Stimulated activated CD8-positive, alpha-beta memory T cell treated with anti-CD3 and anti-CD28 coated beads, Interleukin-4, amount 100 ng/mL, for 48 hours (primary cell): Measurements from ENCODE around the gene ISM1.
A peak's percentile ranks its signal among the peaks of the same experiment; 100 is the strongest.
"Not testable (repeated sequence)": the region's sequence is repeated elsewhere in the genome, so short reads cannot be mapped to it uniquely, and the experiment has no call there.

ENCODE experiments used
- DNase-seq: peaks from one replicate; pipeline ENCODE4 v3.0.0-alpha.2; 2020

The ISM1 gene

DNA sequence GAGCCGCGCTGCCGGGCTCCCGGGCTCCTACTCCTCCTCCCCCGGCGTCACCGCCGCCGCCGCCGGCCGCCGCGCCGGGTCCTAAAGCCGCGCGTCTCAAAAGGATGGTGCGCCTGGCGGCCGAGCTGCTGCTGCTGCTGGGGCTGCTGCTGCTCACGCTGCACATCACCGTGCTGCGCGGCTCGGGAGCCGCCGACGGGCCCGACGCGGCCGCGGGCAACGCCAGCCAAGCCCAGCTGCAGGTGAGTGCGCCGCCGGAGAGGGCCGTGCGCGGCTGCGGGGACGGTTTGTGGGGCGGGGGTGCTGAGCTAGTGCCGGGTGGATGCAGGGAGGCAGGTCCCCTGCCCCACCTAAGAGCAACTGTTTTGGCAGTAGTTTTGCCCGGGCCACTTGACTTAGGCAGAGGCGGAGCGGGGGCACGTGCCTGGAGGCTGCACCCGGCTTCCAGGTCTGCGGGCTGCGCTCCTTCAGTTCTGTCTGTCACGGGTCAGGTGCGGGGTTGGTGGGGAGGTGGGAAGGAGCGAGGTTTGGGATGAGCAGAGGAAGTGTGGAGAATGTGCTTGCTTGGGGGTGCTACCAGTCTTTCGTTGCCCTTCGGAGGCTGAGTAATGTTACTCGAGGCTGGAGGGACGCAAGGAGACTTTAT, 722 bp downstream of the ISM1 start:
- peak; percentile 72 for DNase-seq

DNA sequence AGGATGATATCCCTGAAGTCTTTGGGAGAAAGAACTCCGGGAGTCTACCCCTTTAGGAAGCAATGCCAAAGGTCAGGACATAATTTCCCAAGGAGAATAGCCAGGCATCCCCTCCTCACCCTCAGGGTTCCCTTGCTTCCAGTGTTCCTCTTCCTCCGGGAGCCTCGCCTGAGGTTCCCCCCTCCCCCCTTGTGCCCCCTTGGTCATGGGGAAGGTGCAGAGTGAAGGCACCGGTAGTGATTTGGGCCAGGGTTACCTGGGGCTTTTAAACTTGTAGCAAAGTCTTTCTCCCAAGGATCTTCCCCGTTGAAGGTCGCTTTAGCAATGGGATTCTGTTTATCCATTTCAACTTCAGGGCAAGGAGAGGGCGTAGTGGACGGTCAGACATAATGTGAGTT, 1.2 kb downstream of the ISM1 start:
- no peak for DNase-seq

DNA sequence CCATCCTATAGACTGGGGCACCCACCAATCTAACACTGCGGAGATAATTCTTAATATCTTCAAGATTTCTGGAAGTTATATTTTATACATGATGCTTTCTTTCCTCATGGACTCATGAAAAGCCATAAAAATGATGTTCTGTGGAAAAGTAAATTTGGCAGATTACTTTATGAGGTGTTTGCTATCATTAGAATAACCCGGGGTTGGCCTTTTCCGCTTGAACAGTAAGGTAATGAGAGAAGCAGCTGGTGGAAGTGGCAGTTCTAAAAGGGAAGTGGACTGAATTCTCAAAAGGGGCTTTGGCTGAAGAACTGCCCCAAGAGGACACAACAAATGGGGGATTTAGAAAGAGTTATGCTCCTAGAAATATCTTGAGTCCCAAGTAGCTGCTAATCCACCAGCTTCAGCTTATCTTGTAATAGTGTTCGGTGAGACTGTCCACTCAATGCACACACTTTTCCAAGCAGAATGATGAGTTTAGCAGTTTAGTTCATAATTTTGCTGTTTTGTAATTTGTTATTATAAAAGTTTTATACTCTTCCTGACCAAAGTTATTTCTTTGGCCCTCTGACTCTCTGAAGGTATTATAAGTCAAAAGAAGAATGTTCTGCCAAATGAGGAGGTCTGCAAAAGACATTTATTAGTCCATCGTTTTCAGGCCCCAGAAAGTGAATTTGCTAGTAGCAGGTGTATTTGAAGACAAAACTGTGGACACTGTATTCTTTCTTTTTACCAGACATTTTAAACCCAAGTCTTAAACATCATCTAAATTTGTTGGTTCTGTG, 2.9 kb downstream of the ISM1 start:
- DNase-seq: no peak

DNA sequence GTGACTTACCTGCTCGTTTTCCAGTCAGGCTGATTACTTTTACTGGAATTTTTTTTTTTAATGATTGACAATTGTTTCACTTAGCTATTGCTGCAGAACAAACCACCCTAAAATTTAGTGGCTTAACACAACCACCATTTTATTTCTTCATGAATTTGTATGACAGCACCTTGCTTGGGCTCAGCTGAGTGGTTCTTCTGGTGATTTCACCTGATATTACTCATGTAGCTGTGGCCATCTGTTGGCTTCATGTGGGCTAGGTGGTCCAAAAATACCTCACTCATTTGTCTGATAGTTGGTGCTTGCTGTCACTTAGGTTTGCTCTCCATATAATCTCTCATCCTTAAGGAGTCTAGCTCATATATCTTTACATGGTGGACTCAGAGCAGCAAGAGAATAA, 5.3 kb downstream of the ISM1 start:
- DNase-seq: no peak

DNA sequence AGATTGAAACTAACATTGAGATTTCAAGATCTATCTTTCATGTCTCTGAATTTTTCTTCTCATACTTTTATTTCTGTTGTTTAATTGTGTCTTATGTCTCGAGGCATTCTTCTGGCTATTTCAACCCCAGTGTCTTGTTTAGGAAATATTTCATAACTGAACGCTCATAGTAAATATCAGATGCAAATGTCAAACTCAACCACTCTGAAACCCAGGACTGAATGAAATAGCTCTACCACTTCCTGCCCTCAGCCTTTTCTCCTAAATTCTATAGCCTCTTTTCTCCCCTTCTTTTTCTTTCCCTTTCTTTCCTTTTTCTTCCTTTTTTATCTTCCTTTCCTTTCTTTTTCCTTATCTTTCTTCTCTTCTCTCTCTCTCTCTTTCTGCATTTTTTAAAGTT, 7.7 kb downstream of the ISM1 start:
- no peak for DNase-seq

DNA sequence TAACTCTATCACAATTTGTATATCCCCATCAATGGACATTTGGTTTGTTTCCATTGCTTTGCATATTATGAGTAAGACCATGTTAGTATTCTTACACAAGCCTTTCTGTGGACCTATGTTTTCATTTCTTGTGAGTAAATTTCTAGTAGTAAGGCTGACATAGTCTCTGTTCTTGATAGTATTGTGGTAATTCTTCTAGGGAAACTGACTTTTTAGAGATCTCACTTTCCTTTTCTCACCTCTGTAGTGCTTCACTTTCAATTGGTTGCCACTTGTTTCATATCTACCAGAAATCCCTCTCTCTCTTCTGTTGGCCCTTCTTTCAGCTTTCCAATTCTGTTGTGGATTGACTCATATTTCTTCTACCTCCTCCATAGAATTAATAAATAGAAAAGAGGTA, 8.5 kb downstream of the ISM1 start:
- no peak for DNase-seq

DNA sequence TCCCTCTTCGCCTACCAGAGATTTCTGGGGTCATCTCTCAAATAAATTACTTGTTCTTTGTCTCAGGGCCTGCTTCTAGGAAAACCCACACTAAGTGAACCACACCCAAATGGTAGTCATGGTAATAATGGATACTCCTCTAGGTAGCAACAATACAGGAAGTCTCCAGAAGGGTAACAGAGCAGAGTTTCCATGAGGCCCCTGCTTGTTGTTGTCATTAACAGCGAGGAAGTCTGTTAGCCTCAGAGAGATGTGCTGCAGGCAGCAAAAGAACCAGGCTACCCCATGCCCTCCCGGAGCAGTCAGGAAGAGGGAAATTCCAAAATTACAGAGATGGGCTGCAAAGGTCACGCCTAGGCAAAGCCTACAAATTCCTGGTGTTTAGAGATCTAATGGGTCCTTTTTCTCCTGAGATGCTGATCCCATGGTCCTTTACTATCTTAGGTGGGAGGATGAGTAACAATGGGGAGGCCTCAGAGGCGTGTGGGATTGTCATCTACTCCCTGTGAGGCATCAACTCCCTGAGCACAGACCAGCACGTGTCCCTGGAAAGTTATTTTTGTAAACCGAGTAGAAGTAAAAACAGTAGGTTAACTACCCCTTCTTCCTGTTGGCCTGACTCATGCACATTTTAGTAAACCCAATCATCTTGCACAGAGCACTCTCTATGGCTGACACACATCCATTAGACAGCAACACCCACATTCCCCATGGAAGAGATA, 10.1 kb downstream of the ISM1 start:
- peak; percentile 38 for DNase-seq

DNA sequence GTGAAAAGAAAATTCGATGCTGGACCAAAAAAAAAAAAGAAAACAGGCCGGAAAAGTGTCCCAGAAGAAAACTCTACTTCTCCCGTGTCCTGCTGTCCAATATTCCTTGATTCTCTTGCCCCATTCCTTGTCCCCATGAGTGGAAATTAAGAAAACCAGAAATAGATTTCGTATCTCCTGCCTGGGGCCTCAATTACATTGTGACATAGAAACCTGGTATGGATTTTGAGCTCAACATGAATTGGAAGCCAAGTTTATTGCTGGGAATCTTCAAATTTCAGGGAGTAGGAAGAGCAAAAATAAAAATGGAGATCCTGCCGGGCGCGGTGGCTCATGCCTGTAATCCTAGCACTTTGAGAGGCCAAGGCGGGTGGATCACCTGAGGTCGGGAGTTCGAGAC, 11.9 kb downstream of the ISM1 start:
- DNase-seq: no peak

DNA sequence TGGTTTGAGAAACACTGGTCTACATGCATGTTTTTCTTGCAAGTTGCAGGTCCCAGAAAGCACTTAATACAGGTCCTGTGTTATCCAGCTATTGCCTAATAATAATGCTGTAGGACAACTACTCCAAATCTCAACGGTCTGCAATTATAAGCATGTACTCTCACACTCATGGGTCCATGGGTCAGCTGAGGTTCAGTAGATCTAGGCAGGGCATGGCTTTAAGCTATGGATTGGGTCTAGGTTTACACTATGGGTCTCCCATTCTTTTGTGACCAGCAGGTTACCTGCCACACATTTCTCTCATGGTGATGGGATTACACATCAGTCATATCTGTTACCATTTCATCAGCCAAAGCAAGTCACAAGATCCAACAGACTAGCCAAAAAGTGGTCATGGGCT, 13.9 kb downstream of the ISM1 start:
- no peak for DNase-seq

DNA sequence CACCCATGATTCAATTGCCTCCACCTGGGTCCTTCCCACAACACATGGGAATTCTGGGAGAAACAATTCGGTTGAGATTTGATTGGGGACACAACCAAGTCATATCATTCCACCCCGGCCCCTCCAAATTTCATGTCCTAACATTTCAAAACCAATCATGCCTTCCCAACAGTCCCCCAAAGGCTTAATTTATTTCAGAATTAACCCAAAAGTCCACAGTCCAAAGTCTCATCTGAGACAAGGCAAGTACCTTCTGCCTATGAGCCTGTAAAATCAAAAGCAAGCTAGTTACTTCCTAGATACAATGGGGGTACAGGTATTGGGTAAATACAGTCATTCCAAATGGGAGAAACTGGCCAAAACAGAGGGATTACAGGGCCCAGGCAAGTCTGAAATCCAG, 15.3 kb downstream of the ISM1 start:
- DNase-seq: not testable (repeated sequence)

DNA sequence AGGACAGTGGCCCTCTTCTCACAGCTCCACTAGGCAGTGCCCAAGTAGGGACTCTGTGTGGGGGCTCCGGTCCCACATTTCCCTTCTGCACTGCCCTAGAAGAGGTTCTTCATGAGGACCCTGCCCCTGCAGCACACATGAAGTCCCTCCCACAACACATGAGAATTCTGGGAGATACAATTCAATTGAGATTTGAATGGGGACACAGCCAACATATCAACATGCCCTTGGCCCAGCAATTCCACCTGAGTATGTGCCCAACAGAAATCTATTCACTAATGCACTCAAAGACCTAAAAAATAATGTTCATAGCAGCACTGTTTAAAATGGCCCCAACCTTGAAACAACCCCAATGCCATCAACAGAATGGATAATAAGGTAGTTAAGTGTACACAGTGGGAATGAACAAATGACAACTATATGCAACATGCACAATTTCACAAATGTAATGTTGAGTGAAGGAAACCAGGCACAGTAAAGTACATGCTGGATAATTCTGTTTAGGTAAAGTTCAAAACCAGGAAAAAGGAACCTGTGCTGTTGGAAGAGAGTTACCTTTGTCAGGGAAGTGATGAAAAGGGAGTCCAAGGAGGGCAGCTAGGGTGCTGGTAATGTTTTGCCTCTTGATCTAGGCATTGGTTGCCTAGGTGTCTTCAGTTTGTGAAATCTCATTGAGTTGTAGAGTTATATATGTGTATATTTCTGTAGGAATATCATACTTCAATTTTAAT, 16.1 kb downstream of the ISM1 start:
- DNase-seq: no peak

DNA sequence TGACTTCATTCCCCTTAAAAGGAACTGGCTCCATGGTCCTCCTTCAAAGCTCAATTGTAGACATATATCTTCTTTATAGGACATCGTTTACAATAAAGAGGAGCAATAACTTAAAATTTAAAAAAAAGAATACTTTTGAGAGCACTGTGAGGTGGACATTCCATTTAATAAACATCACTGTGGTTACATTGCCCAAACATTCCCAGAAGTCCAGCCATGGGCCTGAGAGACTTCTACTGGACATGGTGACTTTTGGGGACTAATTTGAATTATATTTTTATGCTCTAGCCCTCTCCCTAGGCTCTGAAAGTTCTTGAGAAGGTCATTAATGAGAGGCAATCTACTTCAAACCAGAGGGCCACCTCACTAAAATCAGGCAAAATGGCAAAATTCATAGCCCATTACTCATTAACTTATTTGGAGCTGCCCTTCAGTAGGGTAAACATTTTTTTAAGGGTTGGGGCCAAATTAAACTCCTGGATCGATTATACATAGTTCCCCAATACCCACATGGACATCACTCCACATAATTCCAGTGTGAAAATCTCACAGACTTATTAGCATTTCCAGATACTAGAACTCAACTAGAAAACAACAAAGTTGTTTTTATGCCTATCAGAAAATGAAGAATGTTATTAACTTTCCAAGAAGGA, 17.1 kb downstream of the ISM1 start:
- DNase-seq: no peak

DNA sequence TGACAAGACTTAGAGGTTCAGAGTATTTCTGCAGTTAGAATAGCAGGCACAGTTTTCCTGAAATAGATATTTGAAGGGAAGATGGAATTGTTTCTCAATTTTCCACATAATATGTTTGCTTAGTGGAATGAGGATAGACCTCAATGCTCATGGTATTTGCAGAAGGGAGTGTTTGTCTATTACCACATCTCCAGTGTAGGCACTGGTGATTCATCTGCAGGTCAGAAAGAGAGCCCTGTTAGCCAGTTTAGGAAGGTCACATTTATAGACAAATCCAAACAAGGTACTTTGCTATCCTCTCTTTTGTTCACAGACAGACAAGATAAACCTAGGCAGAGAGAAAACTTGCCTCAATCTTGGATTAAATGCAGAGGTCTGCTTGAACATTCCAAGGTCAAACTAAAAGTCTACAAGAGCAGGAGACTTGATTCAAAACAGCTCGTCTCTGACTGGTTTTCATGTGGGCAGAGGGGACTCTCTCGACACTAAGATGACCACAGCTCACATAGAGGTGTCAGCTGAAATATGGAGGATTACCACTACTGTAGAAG, 22.8 kb downstream of the ISM1 start:
- DNase-seq: no peak

DNA sequence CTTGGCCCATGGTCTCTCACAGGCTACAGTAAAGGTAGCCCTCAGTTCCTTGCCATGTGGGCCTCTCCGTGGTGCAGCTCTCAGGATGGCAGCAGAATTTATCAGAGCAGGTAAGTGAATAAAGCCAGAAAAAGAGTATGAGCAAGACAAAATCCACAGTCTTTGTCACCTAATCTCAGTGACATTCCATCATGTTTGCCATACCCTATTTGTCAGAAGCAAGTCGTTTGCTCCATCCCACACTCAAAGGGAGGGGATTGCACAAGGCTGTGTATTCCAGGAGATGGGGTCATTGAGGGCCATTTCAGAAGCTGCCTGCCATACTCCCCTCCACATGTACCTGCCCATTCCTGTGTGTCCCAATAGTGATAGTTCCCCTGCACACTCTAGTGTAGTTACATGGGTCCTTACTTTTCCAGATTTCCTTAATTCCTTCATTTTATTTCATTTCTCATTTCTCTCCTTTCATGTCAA, 24.2 kb downstream of the ISM1 start:
- no peak for DNase-seq

DNA sequence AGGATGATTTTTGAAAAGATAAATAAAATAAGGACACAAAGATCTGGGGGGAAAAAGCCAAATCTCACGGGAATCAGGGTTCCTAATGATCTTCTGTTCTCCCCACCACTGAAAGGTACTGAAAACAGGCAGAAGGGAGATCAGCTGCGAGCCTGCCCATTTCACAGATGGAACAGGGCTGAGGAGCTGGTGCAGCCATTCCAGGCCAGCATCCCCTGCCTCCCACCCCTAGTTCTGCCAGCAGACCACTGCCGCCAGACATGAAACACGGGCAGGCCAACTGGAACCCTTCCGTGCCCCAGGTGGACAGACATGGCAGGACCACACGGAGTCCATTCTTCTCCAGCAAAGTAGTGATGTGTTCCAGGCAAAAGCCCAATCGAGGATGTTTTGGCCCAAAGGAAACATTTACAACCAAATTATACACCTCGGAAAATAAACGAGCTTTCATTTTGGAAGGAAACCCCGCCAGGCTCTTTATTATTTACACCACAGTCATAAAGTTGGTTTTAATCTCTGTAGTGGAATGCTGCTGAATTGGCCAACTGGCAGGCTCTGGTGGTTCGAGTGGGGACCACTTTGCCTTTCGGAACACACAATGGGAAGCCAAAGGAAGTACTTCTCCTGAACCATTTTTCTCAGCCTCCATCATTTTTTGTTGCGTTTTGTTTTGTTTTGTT, 28.2 kb downstream of the ISM1 start:
- no peak for DNase-seq

DNA sequence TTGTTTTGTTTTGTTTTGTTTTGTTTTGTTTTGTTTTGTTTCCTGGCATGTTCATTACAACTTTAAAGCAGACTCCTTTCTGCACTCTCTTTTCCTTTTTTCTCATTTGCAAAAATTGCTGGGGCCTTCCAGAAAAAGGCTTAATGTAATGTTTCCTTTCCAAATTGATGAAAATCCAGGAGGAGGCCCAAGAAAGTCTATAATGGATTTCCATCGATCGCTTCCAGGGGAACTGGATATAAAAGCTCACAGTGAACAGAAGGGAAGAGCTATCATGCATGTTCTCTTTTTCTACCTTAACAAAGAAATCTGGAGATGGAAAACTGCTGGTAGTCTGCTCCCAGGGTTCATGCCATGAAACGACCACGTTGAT, 28.7 kb downstream of the ISM1 start:
- DNase-seq: no peak

DNA sequence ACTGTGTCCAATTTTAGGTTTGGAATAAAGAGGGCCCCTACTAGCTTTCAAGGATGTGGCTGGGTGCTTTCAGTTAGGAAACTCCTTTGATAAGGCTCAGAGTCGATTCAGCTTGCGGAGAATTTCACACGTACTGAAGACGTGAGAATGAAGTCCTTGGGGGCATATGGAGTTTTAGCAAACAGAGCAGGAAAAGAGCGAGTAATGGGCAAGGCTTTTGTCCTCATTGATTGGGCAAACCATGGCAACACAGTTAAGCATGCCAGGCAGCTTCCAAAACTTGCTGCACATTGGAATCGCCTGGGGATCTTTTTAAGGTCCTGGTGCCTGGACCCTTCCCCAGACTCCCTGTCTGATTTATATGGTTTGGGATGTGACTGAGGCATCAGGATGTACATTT, 29.2 kb downstream of the ISM1 start:
- DNase-seq: no peak

DNA sequence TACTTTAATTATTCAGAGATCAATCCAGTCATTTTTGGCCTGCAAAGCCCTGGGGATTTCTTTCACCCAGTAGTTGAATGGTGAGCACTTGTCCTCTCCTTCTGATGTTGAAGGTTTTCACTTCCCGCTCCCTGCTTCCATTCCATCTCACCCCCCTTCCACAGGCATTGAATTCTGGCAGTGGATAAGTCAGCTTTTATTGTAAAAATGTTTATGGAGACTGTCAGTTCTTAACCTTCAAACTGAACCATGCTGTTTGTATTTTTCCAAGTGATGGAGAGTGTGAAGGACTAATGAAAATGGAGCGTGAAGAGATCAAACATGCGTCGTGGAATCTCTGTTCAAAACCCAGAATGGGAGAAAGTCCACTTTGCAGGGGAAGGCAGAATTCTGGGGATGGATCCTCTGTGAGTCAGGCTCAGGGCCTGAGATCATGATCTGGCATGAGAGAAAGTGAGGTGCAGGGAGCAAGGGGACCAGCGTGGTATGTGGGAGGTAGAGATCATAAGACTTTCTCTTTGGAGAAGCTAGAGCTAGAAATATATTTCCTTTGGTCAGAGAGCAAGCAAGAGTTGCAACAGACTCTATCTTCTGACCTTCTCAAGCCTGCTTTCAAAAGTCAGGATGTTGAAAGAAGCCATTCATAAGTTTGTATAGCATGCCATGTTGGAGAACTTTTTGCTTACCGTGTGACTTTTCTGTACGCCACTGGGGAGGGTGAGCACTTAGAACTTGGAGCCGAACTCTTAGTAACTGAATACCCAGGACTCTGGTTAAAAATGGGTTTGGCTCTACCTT, 30.2 kb downstream of the ISM1 start:
- no peak for DNase-seq

DNA sequence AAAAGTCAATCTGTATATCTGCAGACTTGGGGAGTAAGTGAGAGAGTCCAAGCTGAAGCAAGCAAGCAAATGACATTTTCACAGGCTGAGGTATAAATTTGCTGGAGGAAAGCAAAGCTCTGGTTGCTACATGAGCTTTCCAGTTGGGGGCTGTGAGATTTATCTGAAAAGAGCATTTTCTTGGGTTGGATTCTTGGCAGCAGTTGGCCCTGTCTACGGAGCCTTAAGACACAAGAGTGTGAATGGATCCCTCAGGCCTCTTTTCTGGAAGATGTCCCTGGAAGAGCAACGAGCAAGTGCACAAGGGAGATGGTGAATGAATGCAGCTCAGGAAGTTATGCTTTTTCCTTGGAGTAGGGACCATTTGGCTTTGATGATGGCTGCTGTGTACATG, 30.8 kb downstream of the ISM1 start:
- no peak for DNase-seq

DNA sequence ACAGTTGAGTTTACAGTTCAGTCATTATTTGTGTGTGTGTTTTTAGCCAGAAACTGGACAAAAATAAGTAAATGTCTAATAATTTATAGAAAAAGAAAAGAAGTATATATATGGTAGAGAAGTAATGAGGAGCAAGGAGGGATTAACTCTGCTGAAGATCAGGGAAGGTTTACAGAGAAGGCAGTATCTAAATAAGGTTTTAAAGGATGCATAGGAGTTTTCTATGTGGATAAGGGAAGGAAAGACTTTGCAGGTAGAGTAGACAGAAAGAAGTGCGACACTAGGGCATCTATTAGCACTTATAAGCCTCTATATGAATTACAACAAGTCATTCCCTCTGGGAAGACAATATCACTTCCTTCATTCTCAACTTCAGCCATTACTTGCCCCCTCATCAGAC, 34.3 kb downstream of the ISM1 start:
- DNase-seq: no peak

DNA sequence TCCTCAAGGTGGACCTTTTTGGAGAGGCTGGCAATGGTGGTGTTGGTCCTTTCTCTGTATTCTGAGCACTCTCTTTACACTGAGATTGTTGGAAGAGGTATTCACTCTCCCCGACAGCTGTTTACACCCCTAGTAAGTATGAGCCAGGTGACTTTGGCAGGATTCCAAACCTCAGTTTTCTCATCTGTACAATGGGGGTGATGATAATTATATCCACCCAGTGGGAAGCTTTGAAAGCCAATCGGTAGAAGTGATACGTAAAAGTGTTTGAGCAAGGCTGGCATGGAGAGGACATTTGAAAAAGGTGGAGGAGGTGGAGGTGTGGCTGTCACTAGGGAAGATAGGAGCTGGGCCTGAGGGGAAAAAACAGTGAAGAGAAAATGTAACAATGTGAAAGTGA, 35.5 kb downstream of the ISM1 start:
- DNase-seq: no peak
